Frontal cortex (tissue), 4 donors: Measurements from ENCODE around the gene FAM20C. TPM values are rescaled to one million over a fixed set of nuclear protein-coding genes. Genes with fewer than 3 reads are reported as not detected.
"Not testable (repeated sequence)": the region's sequence is repeated elsewhere in the genome, so short reads cannot be mapped to it uniquely, and the experiment has no call there.

ENCODE experiments used
- DNase-seq, 2 donors: peaks; one replicate each; pipeline ENCODE4 v3.0.0; 2012; ENCODE audit warnings: low spot score in 2 of 2
- FAIRE-seq: peaks from 2 replicates; lab custom pipeline; 2012; peaks lifted over from hg19 to GRCh38; lab: Jason Lieb, UNC
- total RNA-seq: library from RNA; depleted of rRNA; stranded (reverse); fragments of >200 nt; gene quantifications from one replicate; pipeline ENCODE4 v1.2.3, GENCODE V29; 2014
- donor health status: control.
- donor health status: control.
- donor health status: control.

The FAM20C gene
- total RNA-seq, 1 donor from 2014 or later, result 19.6 TPM

- FAIRE-seq, result no peak
- no peak for DNase-seq
Observed at GRCh38 chr7:200290-200689, 7.9 kb downstream of the FAM20C start.

- FAIRE-seq, result no peak
- DNase-seq, result no peak
Observed at GRCh38 chr7:200704-201103, 8.3 kb downstream of the FAM20C start.

- no peak for DNase-seq
- FAIRE-seq, result no peak
Observed at GRCh38 chr7:204326-204725, 12.0 kb downstream of the FAM20C start.

- FAIRE-seq (no peak), DNase-seq (no peak)
Observed at GRCh38 chr7:205115-206010, 13.0 kb downstream of the FAM20C start.

- DNase-seq, FAIRE-seq: not testable (repeated sequence)
Observed at GRCh38 chr7:206351-206750, 14.0 kb downstream of the FAM20C start.

GRCh38 chr7:207418-208129, 15.2 kb downstream of the FAM20C start:
- DNase-seq (no peak), FAIRE-seq (no peak)

- no peak for DNase-seq
- no peak for FAIRE-seq
Observed at GRCh38 chr7:208130-208673, 15.8 kb downstream of the FAM20C start.

GRCh38 chr7:208816-209215, 16.4 kb downstream of the FAM20C start:
- FAIRE-seq (no peak), DNase-seq (no peak)

GRCh38 chr7:209416-209815, 17.0 kb downstream of the FAM20C start:
- FAIRE-seq (no peak), DNase-seq (no peak)

GRCh38 chr7:209906-210305, 17.5 kb downstream of the FAM20C start:
- no peak for FAIRE-seq
- DNase-seq, result no peak

- no peak for DNase-seq
- FAIRE-seq, result no peak
Observed at GRCh38 chr7:210401-210925, 18.1 kb downstream of the FAM20C start.

- DNase-seq (no peak), FAIRE-seq (no peak)
Observed at GRCh38 chr7:211033-211714, 18.8 kb downstream of the FAM20C start.

- no peak for DNase-seq
- FAIRE-seq, result no peak
Observed at GRCh38 chr7:211715-212058, 19.3 kb downstream of the FAM20C start.

- FAIRE-seq (no peak), DNase-seq (no peak)
Observed at GRCh38 chr7:212754-213153, 20.4 kb downstream of the FAM20C start.

GRCh38 chr7:213324-213993, 21.1 kb downstream of the FAM20C start:
- FAIRE-seq (no peak), DNase-seq (no peak)

GRCh38 chr7:214410-215212, 22.2 kb downstream of the FAM20C start:
- DNase-seq, result no peak
- FAIRE-seq, result no peak

GRCh38 chr7:216360-217300, 24.3 kb downstream of the FAM20C start:
- DNase-seq (no peak), FAIRE-seq (no peak)

GRCh38 chr7:217781-218180, 25.4 kb downstream of the FAM20C start:
- DNase-seq (no peak), FAIRE-seq (no peak)
